Stimulated activated CD4-positive, alpha-beta T cell treated with anti-CD3 and anti-CD28 coated beads, TNF-alpha, amount 100 ng/mL, for 24 hours (primary cell): Measurements from ENCODE around the gene LGALS7.
"Not testable (repeated sequence)": the region's sequence is repeated elsewhere in the genome, so short reads cannot be mapped to it uniquely, and the experiment has no call there.

Experiments used
- DNase-seq, 3 experiments: peaks; one replicate each; pipeline ENCODE4 v3.0.0-alpha.2; 2020; ENCODE audit warnings: low read depth in 3 of 3

The LGALS7 gene

GRCh38 chr19:38773469-38774177, at the start of gene LGALS7:
Gene LGALS7, minus strand, starts transcription at chr19:38773517. Its CDS starts 25 bp downstream, at chr19:38773492.
- DNase-seq, result no peak

- DNase-seq, result not testable (repeated sequence)
Observed at GRCh38 chr19:38821230-38821825, 48.0 kb upstream of the LGALS7 start.

GRCh38 chr19:38819231-38819920, 46.1 kb upstream of the LGALS7 start:
- DNase-seq, result no peak

GRCh38 chr19:38817081-38817480, 43.8 kb upstream of the LGALS7 start:
- no peak for DNase-seq

GRCh38 chr19:38816131-38816750, 42.9 kb upstream of the LGALS7 start:
- no peak for DNase-seq

- DNase-seq, result no peak
Observed at GRCh38 chr19:38815059-38816001, 42.0 kb upstream of the LGALS7 start.

GRCh38 chr19:38813932-38814331, 40.6 kb upstream of the LGALS7 start:
- DNase-seq, result not testable (repeated sequence)

- DNase-seq, result no peak
Observed at GRCh38 chr19:38813323-38813722, 40.0 kb upstream of the LGALS7 start.

GRCh38 chr19:38812841-38813320, 39.6 kb upstream of the LGALS7 start, which contains the start of gene LGALS4:
Gene LGALS4, minus strand, starts transcription at chr19:38812945. Its CDS starts 59 bp downstream, at chr19:38812886.
- no peak for DNase-seq

GRCh38 chr19:38812009-38812840, 38.9 kb upstream of the LGALS7 start:
- DNase-seq, result no peak

GRCh38 chr19:38809592-38810252, 36.4 kb upstream of the LGALS7 start:
- no peak for DNase-seq

GRCh38 chr19:38808741-38809140, 35.4 kb upstream of the LGALS7 start:
- DNase-seq, result no peak

GRCh38 chr19:38807374-38808098, 34.2 kb upstream of the LGALS7 start:
- not testable (repeated sequence) for DNase-seq

GRCh38 chr19:38806371-38806770, 33.1 kb upstream of the LGALS7 start:
- DNase-seq, result no peak

GRCh38 chr19:38805180-38805579, 31.9 kb upstream of the LGALS7 start:
- no peak for DNase-seq

GRCh38 chr19:38803543-38803942, 30.2 kb upstream of the LGALS7 start:
- DNase-seq, result no peak

- DNase-seq, result no peak
Observed at GRCh38 chr19:38801359-38802095, 28.2 kb upstream of the LGALS7 start.
